HG03060 (cell line): ENCODE results near the gene SYS1.

Experiments used
- ATAC-seq: cut with Tn5 transposase; IDR thresholded peaks from one replicate; pipeline ENCODE4 v1.9.1; 2021; ENCODE audit warnings: low read depth, moderate number of reproducible peaks; ENCODE audit not compliant: unreplicated experiment

Gene SYS1

GRCh38 chr20:45409521-45410272, 46.7 kb downstream of the SYS1 start:
- no peak for ATAC-seq

- no peak for ATAC-seq
Measured at GRCh38 chr20:45410887-45411286, 47.9 kb downstream of the SYS1 start.

- ATAC-seq, result no peak
Measured at GRCh38 chr20:45412653-45413052, 49.7 kb downstream of the SYS1 start.

- ATAC-seq, result no peak
Measured at GRCh38 chr20:45413479-45413878, 50.5 kb downstream of the SYS1 start.

GRCh38 chr20:45415822-45416637, 53.1 kb downstream of the SYS1 start, which contains the start of gene PIGT:
Gene PIGT (plus strand): TSS chr20:45416141. CDS start chr20:45416157, 16 bp downstream.
- ATAC-seq, result peak; percentile 28

- ATAC-seq, result no peak
Measured at GRCh38 chr20:45416917-45417316, 54.0 kb downstream of the SYS1 start.
